Duodenal mucosa (tissue), 2 donors: ENCODE measurements around the gene SIRPB1.
"Not testable (repeated sequence)": the region's sequence is repeated elsewhere in the genome, so short reads cannot be mapped to it uniquely, and the experiment has no call there.

Experiments used
- H3K27ac ChIP-seq: one replicate; pipeline ENCODE4 v1.7.0; 2013; ENCODE audit warnings: low read depth, low read length
- H3K27me3 ChIP-seq, 2 donors: one replicate each; pipeline ENCODE4 v1.7.0; 2013; ENCODE audit warnings: low read length in 2 of 2, control low read depth in 1 of 2; ENCODE audit not compliant: insufficient read depth in 2 of 2, control insufficient read depth in 1 of 2
- H3K36me3 ChIP-seq, 2 donors: one replicate each; pipeline ENCODE4 v1.7.0; 2013; ENCODE audit warnings: low read length in 2 of 2, control low read depth in 1 of 2; ENCODE audit not compliant: insufficient read depth in 2 of 2, control insufficient read depth in 1 of 2
- H3K4me1 ChIP-seq, 2 donors: one replicate each; pipeline ENCODE4 v1.7.0; 2013; ENCODE audit warnings: low read length in 2 of 2, control low read depth in 1 of 2; ENCODE audit not compliant: insufficient read depth in 2 of 2, control insufficient read depth in 1 of 2
- H3K4me3 ChIP-seq, 2 donors: one replicate each; pipeline ENCODE4 v1.7.0; 2013; ENCODE audit warnings: low read length in 2 of 2, low read depth in 1 of 2
- H3K9ac ChIP-seq, 2 donors: one replicate each; pipeline ENCODE4 v1.7.0; 2013; ENCODE audit warnings: low read length in 2 of 2, low read depth in 1 of 2
- H3K9me3 ChIP-seq, 2 donors: one replicate each; pipeline ENCODE4 v1.7.0; 2013; ENCODE audit warnings: low read length in 2 of 2, control low read depth in 1 of 2; ENCODE audit not compliant: control insufficient read depth in 1 of 2

Gene SIRPB1

DNA sequence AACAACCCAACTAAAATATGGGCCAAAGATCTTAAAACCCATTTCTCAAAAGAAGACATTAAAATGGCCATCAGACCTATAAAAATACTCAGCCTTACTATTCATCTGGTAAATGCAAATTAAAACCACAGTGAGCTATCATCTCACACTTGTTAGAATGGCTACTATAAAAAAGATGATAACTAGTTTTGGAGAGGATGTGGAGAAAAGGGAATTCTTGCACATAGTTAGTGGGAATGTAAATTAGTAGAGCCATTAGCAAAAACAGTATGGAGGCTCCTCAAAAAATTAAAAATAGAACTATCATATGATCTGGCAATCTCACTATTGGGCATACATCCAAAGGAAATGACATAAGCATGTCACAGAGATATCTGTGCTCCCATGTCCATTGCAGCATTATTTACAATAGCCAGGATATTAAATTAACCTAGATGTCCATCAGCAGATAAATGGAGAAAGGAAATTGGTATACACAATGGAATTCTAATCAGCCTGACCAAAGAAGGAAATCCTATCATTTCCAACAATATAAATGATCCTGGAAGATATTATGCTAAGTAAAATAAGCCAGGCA, 2.9 kb downstream of the SIRPB1 start:
- Histone ChIP-seq H3K4me1 (no peaks in the 10 kb centered on the region), H3K9ac (no peak overlapping the region), H3K36me3 (no peaks in the 10 kb centered on the region), H3K27me3 (no peaks in the 10 kb centered on the region), H3K4me3 (no peak overlapping the region), H3K9me3 (peaks cover 0 to 5% of the 10 kb centered on the region in 2 donors), H3K27ac (no peak overlapping the region)

DNA sequence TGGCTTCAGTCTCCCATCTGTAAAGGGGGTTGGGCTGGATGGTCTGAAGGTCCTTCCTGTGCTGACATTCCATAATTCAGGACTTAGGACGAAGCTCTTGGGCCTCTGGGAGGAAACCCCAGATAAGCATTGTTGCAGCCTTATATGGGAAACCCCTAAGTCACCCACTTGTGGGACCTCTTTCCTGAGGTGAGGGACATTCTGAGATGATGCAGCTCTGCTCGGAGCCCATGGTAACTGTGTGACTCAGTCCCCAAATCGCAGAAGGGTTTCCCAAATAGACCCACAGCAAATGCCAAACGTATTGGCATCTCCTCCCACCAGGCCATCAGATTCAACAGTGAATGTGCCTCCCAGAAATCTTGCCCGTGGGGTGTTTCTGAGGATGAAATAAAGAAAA, 9.4 kb downstream of the SIRPB1 start:
- H3K9ac ChIP-seq, H3K4me1 ChIP-seq, H3K36me3 ChIP-seq, H3K9me3 ChIP-seq, H3K27ac ChIP-seq, H3K27me3 ChIP-seq, H3K4me3 ChIP-seq: not testable (repeated sequence)

DNA sequence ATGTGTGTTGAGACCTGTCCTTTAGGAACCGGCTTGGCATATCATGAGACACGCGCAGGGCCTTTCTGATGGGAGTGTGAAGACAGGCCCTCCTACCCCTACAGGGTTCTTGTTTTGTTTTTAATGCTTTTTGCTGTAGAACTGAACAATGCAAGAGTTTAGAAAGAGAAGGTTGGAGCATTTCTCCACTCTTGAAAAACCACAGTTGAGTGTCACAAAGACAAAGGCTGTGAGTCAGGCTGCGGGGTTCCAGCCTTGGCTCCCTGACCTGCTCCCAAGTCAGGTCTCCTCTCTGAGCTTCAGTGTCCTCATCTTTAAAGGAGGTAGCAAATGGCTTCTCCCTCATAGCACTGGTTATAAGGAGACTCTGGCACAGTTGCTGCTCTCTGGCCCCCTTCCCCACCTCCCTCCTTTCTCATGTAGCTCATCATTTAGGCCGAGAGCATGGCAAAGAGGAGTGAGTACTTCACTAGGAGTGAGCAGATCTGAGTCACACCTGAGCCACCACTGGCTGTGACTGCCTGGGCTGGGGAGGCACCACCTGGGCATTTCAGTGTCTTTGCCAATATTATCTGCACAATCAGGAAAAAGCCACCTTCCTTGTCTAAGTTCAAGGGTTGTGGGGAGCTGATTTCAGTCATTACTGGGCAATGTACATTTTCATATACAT, 11.0 kb downstream of the SIRPB1 start:
- H3K27ac ChIP-seq, H3K36me3 ChIP-seq, H3K9ac ChIP-seq, H3K4me1 ChIP-seq, H3K27me3 ChIP-seq, H3K4me3 ChIP-seq, H3K9me3 ChIP-seq: not testable (repeated sequence)

DNA sequence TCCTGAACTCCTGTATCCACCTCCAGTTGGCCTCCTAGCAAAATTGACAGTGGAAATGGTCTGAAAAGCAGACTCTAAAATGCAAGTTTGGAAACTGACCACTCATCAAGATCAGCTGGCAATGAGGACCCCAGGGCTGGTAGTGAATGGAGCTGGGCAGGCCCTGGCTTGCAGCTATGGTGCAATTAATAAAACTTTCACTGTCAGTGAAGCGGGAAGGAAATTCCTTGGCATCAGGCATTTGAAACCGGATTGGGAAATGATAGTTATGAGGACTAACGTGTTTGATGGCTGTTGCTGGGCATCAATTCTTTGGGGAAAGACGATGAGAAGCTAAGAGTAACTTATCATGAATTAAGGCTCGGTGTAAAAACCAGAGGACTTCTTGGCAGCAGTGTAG, 19.1 kb downstream of the SIRPB1 start:
- Histone ChIP-seq H3K27ac (no peak overlapping the region), H3K4me3 (no peak overlapping the region), H3K36me3 (no peaks in the 10 kb centered on the region), H3K9me3 (no peaks in the 10 kb centered on the region), H3K27me3 (no peaks in the 10 kb centered on the region), H3K9ac (no peak overlapping the region), H3K4me1 (no peaks in the 10 kb centered on the region)

DNA sequence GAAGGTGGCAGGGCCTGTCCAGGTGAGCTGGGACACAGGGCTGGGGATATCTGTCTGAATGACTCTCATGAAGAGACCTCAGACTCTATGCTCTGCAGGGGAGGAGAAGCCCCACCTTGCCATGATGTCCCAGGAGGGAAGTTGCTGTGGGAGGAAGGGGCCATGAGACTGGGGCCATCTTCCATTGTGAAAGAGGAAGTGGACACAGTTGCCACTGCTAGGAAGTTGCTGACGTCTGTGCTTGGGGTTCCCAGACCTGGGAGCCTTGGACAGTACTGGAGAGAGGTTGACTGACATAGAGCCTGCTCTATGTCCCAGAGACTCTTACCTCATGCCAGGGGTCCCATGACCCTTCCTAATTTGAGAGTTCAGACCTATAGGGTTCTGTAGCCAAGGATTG, 24.5 kb downstream of the SIRPB1 start:
- no peak overlapping the region for H3K27ac ChIP-seq

DNA sequence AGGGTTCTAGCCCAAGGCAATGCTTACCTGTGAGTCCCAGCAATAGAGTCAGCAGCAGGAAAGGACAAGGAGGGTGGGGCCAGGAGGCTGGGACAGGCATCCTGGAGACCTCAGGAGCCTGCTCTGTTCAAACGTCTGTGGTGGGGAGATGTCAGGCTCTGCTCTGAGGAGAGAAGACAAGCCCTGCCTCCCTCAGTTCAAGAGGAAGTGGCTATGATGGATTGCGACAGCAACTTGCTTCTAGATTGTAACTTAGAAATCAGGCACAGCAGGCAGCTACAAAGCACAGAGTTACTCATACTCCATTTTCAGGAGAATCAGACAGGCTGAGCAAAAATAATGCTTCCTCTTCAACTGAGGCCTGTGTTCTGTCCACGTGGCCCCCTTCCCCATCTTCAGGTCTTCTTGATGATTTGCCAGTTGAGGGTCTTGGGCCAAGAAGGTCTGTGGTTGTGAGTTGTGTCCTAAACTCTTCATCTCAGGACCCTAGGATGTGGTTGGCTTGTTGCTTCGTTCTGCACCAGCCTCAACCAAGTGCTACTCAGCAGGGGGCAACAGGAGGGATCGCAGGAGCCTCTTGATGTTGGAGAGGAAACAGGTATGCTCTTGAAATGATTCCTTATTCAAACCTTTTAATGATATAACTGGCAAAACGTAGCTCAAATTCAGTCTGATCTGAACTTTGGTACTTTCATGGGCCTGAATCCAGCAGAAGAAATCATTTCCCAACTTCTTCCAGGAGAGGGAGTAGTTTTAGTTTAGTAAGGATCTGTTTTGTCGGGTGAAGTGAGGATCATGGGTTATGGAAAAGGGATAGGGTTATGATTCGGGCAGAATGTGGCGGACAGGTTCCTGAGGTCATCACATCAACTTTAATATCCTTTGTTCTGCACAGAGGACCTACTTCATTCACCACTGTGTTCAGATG, 31.0 kb downstream of the SIRPB1 start:
- Histone ChIP-seq H3K9ac (no peak overlapping the region), H3K36me3 (no peaks in the 10 kb centered on the region), H3K9me3 (no peaks in the 10 kb centered on the region), H3K4me3 (no peak overlapping the region), H3K27ac (no peak overlapping the region), H3K4me1 (no peaks in the 10 kb centered on the region), H3K27me3 (no peaks in the 10 kb centered on the region)

More for the DNA sequence above, 24.5 kb downstream of the SIRPB1 start:
- no peaks in the 10 kb centered on the region for H3K4me1 ChIP-seq
- no peak overlapping the region for H3K9ac ChIP-seq
- no peaks in the 10 kb centered on the region for H3K36me3 ChIP-seq
- H3K4me3 ChIP-seq = no peak overlapping the region
- H3K9me3 ChIP-seq = no peaks in the 10 kb centered on the region
- no peaks in the 10 kb centered on the region for H3K27me3 ChIP-seq

DNA sequence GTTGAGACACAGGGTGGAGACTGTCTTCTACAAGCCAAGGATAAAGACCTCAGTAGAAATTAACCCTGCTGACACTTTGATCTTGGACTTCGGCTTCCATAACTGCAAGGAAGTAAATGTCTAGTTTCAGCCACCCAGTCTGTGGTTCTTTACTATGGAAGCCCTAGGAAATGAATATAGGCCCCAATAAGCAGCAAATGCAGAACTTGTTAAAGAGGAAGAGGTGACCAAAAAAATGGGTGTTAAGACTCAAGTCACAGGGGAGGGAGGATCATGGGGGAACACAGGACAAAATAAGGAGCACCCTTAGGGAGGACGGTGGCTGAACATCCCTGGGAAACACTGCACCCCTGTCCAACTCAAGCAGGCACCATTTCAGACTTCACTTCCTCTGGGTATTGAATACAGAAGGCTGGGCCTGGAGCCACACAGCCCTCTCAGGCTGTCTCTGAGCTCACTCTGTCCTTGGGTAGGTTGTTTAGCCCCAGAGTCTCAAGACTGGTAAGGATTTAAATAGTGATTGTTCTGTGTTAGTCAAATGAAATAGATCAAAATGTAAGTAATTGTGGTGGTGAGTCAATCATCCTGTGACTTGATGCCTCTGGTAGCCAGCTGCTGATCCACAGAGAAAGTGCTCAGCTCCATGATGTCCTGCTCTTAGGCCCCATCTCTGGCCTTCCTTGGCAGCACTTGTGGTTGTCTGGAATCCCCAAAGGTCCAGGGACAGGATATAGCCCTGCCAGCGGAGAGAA, 31.9 kb downstream of the SIRPB1 start:
- Histone ChIP-seq H3K36me3 (no peaks in the 10 kb centered on the region), H3K9me3 (no peaks in the 10 kb centered on the region), H3K27ac (no peak overlapping the region), H3K27me3 (no peaks in the 10 kb centered on the region), H3K9ac (no peak overlapping the region), H3K4me3 (no peak overlapping the region), H3K4me1 (no peaks in the 10 kb centered on the region)

DNA sequence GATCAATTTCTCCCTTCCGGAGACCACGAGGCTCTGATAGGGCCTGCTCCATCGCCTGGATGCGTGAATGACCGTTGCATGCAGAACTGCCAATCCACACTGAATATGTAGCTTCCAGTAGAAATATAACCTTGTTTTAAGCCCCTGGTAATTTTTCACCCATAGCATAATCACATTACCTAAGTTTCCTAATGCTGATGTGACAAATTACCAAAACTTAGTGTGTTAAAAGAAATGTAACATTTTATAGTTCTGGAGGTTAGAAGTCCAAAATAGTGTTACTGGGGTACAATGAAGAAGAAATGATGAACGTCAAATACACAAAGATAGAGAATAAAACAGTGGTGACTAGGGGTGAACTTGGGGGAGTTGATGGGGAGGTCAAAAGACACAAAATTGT, 40.3 kb downstream of the SIRPB1 start:
- no peak overlapping the region for H3K9ac ChIP-seq

DNA sequence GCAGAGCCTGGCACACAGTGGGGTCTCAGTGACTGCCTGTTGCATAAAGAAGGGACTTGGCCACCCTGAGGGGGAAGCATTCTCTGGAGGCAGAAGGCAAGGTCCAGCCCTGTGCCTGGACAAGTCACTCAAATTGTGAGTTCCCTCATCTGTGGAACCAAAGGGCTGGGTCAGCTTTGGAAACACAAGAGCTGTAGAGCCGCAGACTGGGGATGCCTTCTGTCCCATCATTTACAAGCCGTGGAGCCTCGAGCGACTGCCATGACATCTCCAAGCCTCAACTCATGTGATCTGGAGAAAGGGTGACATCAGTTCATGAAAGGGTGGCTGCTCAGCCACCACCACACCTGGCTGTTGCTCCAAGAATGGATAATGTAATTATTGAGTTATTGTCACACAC, 41.9 kb downstream of the SIRPB1 start:
- no peaks in the 10 kb centered on the region for H3K27me3 ChIP-seq
- H3K4me3 ChIP-seq = no peak overlapping the region
- no peaks in the 10 kb centered on the region for H3K36me3 ChIP-seq
- no peaks in the 10 kb centered on the region for H3K4me1 ChIP-seq
- no peaks in the 10 kb centered on the region for H3K9me3 ChIP-seq
- no peak overlapping the region for H3K9ac ChIP-seq
- H3K27ac ChIP-seq = no peak overlapping the region

More for the DNA sequence above, 40.3 kb downstream of the SIRPB1 start:
- Histone ChIP-seq H3K36me3 (no peaks in the 10 kb centered on the region), H3K4me1 (no peaks in the 10 kb centered on the region), H3K27ac (no peak overlapping the region), H3K4me3 (no peak overlapping the region), H3K9me3 (no peaks in the 10 kb centered on the region), H3K27me3 (no peaks in the 10 kb centered on the region)

DNA sequence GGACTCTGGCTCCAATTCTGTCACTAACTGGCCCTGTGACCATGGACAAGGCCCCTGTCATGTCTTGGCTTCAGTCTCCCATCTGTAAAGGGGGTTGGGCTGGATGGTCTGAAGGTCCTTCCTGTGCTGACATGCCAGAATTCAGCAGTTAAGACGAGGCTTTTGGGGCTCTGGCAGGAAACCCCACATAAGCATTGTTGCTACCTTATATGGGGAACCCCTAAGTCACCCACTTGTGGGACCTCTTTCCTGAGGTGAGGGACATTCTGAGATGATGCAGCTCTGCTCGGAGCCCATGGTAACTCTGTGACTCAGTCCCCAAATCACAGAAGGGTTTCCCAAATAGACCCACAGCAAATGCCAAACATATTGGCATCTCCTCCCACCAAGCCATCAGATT, 42.5 kb downstream of the SIRPB1 start:
- not testable (repeated sequence) for H3K4me1 ChIP-seq, H3K9ac ChIP-seq, H3K9me3 ChIP-seq, H3K27ac ChIP-seq, H3K27me3 ChIP-seq, H3K36me3 ChIP-seq, H3K4me3 ChIP-seq
